Glomerular visceral epithelial cell (primary cell): ENCODE data around the gene NTRK1.

Experiments
- DNase-seq: peaks from one replicate; pipeline ENCODE4 v3.0.0-alpha.2; 2016; ENCODE audit errors: extremely low spot score

The NTRK1 gene

GRCh38 chr1:156860628-156861423 is at the start of gene NTRK1:
NTRK1 (plus strand) TSS chr1:156860865; CDS start chr1:156860935, 70 bp downstream.
- peak; percentile 42 for DNase-seq

- DNase-seq, result no peak
Observed at GRCh38 chr1:156811168-156811567, 49.5 kb upstream of the NTRK1 start.

GRCh38 chr1:156812293-156812990 is 48.2 kb upstream of the NTRK1 start:
- no peak for DNase-seq

GRCh38 chr1:156813298-156813697 is 47.4 kb upstream of the NTRK1 start:
- no peak for DNase-seq

GRCh38 chr1:156813750-156814570 is 46.7 kb upstream of the NTRK1 start:
- DNase-seq, result no peak

GRCh38 chr1:156814571-156815260 is 45.9 kb upstream of the NTRK1 start:
- no peak for DNase-seq

GRCh38 chr1:156815307-156815826 is 45.3 kb upstream of the NTRK1 start:
- DNase-seq, result peak; percentile 38

- DNase-seq, result no peak
Observed at GRCh38 chr1:156815961-156816422, 44.7 kb upstream of the NTRK1 start.

GRCh38 chr1:156816561-156817328 is 43.9 kb upstream of the NTRK1 start, which contains the start of gene SH2D2A:
SH2D2A (minus strand) TSS chr1:156816848; CDS start chr1:156816708, 140 bp downstream.
- DNase-seq, result no peak

GRCh38 chr1:156821801-156822200 is 38.9 kb upstream of the NTRK1 start:
- no peak for DNase-seq

GRCh38 chr1:156822680-156823079 is 38.0 kb upstream of the NTRK1 start:
- no peak for DNase-seq

GRCh38 chr1:156823210-156823790 is 37.4 kb upstream of the NTRK1 start:
- DNase-seq, result peak; percentile 35

GRCh38 chr1:156826630-156827029 is 34.0 kb upstream of the NTRK1 start:
- DNase-seq, result no peak

GRCh38 chr1:156828400-156829124 is 32.1 kb upstream of the NTRK1 start:
- no peak for DNase-seq

- no peak for DNase-seq
Observed at GRCh38 chr1:156832434-156832833, 28.2 kb upstream of the NTRK1 start.

- DNase-seq, result no peak
Observed at GRCh38 chr1:156833603-156834002, 27.1 kb upstream of the NTRK1 start.

- DNase-seq, result no peak
Observed at GRCh38 chr1:156834322-156834721, 26.3 kb upstream of the NTRK1 start.

- DNase-seq, result no peak
Observed at GRCh38 chr1:156836041-156836654, 24.5 kb upstream of the NTRK1 start.

GRCh38 chr1:156836892-156837291 is 23.8 kb upstream of the NTRK1 start:
- DNase-seq, result no peak
